Thoracic aorta (tissue), 2 donors: ENCODE data around the gene OOEP. TPM values are rescaled to one million over a fixed set of nuclear protein-coding genes. Genes with fewer than 3 reads are reported as not detected.

Source experiments
- ATAC-seq: fragments of 150-250 bp; one replicate; pipeline ENCODE4 v1.8.0; 2017; ENCODE audit warnings: low read depth; ENCODE audit not compliant: insufficient number of reproducible peaks, low FRiP score
- DNase-seq: peaks from one replicate; pipeline ENCODE4 v3.0.0-alpha.2; 2020; ENCODE audit warnings: low spot score
- H3K27ac ChIP-seq, 2 donors: fragments of 200-600 bp; sonication (generic); 1 replicate in 1 of 2; 2 replicates in 1 of 2; pipeline ENCODE4 v1.5.1; 2016; ENCODE audit warnings: mild to moderate bottlenecking in 2 of 2, moderate library complexity in 2 of 2
- H3K27me3 ChIP-seq: fragments of 200-600 bp; sonication (generic); replicated peaks from 2 replicates; pipeline ENCODE4 v1.6.0; 2016; ENCODE audit warnings: mild to moderate bottlenecking; ENCODE audit not compliant: insufficient read depth
- H3K36me3 ChIP-seq: fragments of 200-600 bp; sonication (generic); one replicate; pipeline ENCODE4 v1.5.1; 2016
- H3K4me1 ChIP-seq, 2 donors: fragments of 200-600 bp; sonication (generic); 1 replicate in 1 of 2; 2 replicates in 1 of 2; pipeline versions ENCODE4 v1.5.1 to v1.6.0; 2016; ENCODE audit warnings: low read depth in 2 of 2, mild to moderate bottlenecking in 1 of 2; ENCODE audit not compliant: control insufficient read depth in 1 of 2
- H3K4me3 ChIP-seq: fragments of 200-600 bp; sonication (generic); 2 replicates; pipeline ENCODE4 v1.5.1; 2016; ENCODE audit warnings: mild to moderate bottlenecking
- H3K9me3 ChIP-seq: fragments of 200-600 bp; sonication (generic); 2 replicates; pipeline ENCODE4 v1.5.1; 2016
- CTCF ChIP-seq: fragments of 200-600 bp; sonication (generic); IDR thresholded peaks from one replicate; pipeline ENCODE4 v1.5.1; 2019; ENCODE audit warnings: antibody characterized with exemption
- total RNA-seq, 2 donors: library from RNA; depleted of rRNA; stranded (reverse); fragments of >200 nt; gene quantifications; one replicate each; pipeline versions ENCODE4 v1.1.0 to v1.2.3, GENCODE V29; 2016

OOEP gene
- total RNA-seq, 2 donors from 2014 or later = not detected

DNA sequence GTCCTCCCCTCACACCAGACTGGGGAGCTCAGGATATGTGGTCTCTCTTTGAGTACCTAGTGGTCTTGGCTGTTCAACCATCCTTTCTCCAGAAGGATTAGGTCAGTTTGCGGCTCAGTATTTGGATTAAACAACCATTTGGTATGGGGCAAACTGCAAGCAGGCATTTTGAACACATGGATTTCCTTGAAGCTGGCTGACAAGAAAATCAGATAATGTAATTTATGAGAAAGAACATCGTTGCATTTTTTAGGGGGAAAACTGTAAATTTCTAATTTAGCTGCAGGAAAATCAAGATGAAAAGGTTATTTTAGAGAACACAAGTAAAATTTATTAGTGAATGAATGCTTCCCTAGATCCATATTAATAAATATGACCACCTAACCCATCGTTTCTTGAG lies 40.9 kb downstream of the OOEP start:
- Histone ChIP-seq H3K36me3 (no peaks in the 10 kb centered on the region), H3K4me1 (no peaks in the 10 kb centered on the region), H3K4me3 (no peak overlapping the region), H3K27ac (no peak overlapping the region), H3K27me3 (no peaks in the 10 kb centered on the region), H3K9me3 (no peaks in the 10 kb centered on the region)
- ATAC-seq (no peak), DNase-seq (no peak)
- no peak for TF ChIP-seq CTCF

DNA sequence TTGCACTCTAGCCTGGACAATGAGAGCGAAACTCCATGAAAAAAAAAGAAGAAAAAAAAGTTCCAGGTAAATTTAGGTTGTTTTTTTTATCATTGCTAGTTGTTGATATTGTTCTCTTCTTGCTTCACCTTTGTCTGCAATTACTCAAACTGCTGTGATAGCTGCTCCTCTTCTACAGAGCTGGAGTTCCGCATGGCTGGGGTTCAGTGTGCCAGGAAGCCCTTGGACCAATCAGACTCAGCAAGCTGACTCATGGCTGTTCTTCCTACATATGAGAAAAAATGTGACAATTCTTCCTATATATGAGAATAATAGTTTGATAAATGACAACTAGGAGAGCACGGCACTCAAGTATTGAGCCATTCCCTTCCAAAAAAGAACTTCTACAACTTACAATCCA lies 44.0 kb downstream of the OOEP start:
- TF ChIP-seq CTCF = no peak
- no peaks in the 10 kb centered on the region for H3K36me3 ChIP-seq
- DNase-seq = no peak
- ATAC-seq = no peak
- no peaks in the 10 kb centered on the region for H3K27me3 ChIP-seq
- no peaks in the 10 kb centered on the region for H3K4me1 ChIP-seq
- no peaks in the 10 kb centered on the region for H3K9me3 ChIP-seq
- H3K4me3 ChIP-seq = no peak overlapping the region
- no peak overlapping the region for H3K27ac ChIP-seq

DNA sequence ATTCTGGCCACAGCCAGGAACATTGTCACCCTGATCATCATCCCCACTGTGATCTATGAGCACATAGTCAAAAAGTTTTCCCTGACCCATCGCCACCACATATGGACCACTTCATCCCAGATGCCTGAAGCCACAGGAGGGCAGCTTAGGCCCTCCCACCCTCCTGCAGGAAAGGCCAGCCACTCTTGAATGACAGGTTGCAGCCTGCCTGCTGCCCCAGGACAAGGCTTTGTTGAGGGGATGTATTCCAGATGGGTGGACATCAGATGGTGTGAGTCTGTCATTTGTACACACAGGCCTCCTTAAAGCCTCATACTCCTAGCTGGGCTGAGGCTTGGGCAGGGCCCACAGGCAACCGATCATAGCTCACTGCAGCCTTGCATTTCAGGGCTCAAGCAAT lies 46.4 kb downstream of the OOEP start:
- Histone ChIP-seq H3K36me3 (no peaks in the 10 kb centered on the region), H3K27me3 (no peaks in the 10 kb centered on the region), H3K4me1 (no peaks in the 10 kb centered on the region), H3K27ac (no peak overlapping the region), H3K4me3 (no peak overlapping the region), H3K9me3 (peaks cover 3% of the 10 kb centered on the region)
- ATAC-seq (no peak), DNase-seq (no peak)
- TF ChIP-seq CTCF = no peak

Other genes with a start within 250 kb of the OOEP start
- gene KHDC1L, start 144.4 kb downstream of the OOEP start, total RNA-seq = not detected
- 1 to 10 TPM in 1 of 2 donors, under 1 TPM in 1; 0.81 to 8.1 TPM for gene KHDC1, start 106.7 kb downstream of the OOEP start, total RNA-seq
- not detected for gene DPPA5, start 15.6 kb downstream of the OOEP start, total RNA-seq
- not detected for gene KHDC3L, start 7.2 kb downstream of the OOEP start, total RNA-seq
- gene DDX43, start 24.9 kb upstream of the OOEP start, total RNA-seq = 10 to 100 TPM in 1 of 2 donors, 1 to 10 TPM in 1; 7.0 to 12.2 TPM
- 10 to 100 TPM; 11.5 to 13.7 TPM for gene CGAS, start 82.4 kb upstream of the OOEP start, total RNA-seq
- gene MTO1, start 91.8 kb upstream of the OOEP start, total RNA-seq = 10 to 100 TPM; 14.2 to 25.3 TPM
- gene EEF1A1, start 151.1 kb upstream of the OOEP start, total RNA-seq = 1,000 to 10,000 TPM; 5,082 to 6,539 TPM